GM12878 (cell line): Measurements from ENCODE around the gene GNAL. TPM values are rescaled to one million over a fixed set of nuclear protein-coding genes. Genes with fewer than 3 reads are reported as not detected.

Experiments
- ATAC-seq: fragments of 200-7000 bp; cut with Tn5 transposase; 3 replicates; pipeline ENCODE4 v1.9.1; 2020; ENCODE audit warnings: mild to moderate bottlenecking, moderate library complexity
- BruUV-seq: library from RNA; stranded (reverse); fragments of 400-500 nt; replicated peaks from 2 replicates; lab custom pipeline; 2021; lab: Mats Ljungman, UMichigan
- CTCF ChIA-PET: fragments of 300-600 bp; sonication (Branson Sonifier 250); formaldehyde crosslinking; extraction: SDS; loops from one replicate; lab custom pipeline; 2021; ENCODE audit warnings: inconsistent platforms; lab: Yijun Ruan, JAX
- POLR2A ChIA-PET: fragments of 350-600 bp; formaldehyde crosslinking; extraction: SDS; loops from one replicate; lab custom pipeline; 2021; ENCODE audit warnings: inconsistent platforms; lab: Charles Lee
- RAD21 ChIA-PET: fragments of 300-600 bp; sonication (Branson Sonifier 250); formaldehyde crosslinking; loops from one replicate; lab custom pipeline; 2023; ENCODE audit warnings: antibody characterized with exemption; ENCODE audit not compliant: unreplicated experiment; lab: Charles Lee
- SMC1A ChIA-PET: fragments of 300-600 bp; sonication (Branson Sonifier 250); formaldehyde crosslinking; loops from one replicate; lab custom pipeline; 2023; ENCODE audit not compliant: unreplicated experiment, uncharacterized antibody; lab: Charles Lee
- DNase-seq: peaks from one replicate; pipeline ENCODE4 v3.0.0-alpha.2; 2011; ENCODE audit warnings: low read depth, low spot score
- FAIRE-seq: peaks from 3 replicates; lab custom pipeline; 2011; peaks lifted over from hg19 to GRCh38; lab: Jason Lieb, UNC
- H2AFZ ChIP-seq: 2 replicates; pipeline ENCODE4 v1.6.0; 2011; ENCODE audit warnings: low read depth, low read length, control low read depth; ENCODE audit not compliant: control insufficient read depth
- H3K27ac ChIP-seq: 2 replicates; pipeline ENCODE4 v1.5.1; 2011; ENCODE audit warnings: control low read depth; ENCODE audit not compliant: control insufficient read depth, insufficient read depth
- H3K27me3 ChIP-seq, 2 experiments: replicated peaks in 1 of 2; 2 replicates each; pipeline versions ENCODE4 v1.6.0 to v1.6.1; 2011; ENCODE audit warnings: low read length in 1 of 2; ENCODE audit not compliant: control insufficient read depth in 2 of 2, insufficient read depth in 2 of 2
- H3K36me3 ChIP-seq, 2 experiments: 2 replicates each; pipeline ENCODE4 v1.5.1; 2011; ENCODE audit warnings: low read length in 1 of 2; ENCODE audit not compliant: control insufficient read depth in 2 of 2, insufficient read depth in 2 of 2
- H3K4me1 ChIP-seq: 2 replicates; pipeline ENCODE4 v1.6.1; 2011; ENCODE audit warnings: mild to moderate bottlenecking, low read length, moderate library complexity, mixed read lengths; ENCODE audit not compliant: control insufficient read depth, insufficient read depth
- H3K4me2 ChIP-seq: 2 replicates; pipeline ENCODE4 v1.6.0; 2011; ENCODE audit warnings: control low read depth; ENCODE audit not compliant: control insufficient read depth, insufficient read depth
- H3K4me3 ChIP-seq: fragments of 200-600 bp; sonication (generic); 2 replicates; pipeline ENCODE4 v1.5.1; 2016
- H3K79me2 ChIP-seq: 2 replicates; pipeline ENCODE4 v1.6.0; 2011; ENCODE audit warnings: low read length; ENCODE audit not compliant: control insufficient read depth, insufficient read depth
- H3K9ac ChIP-seq: 2 replicates; pipeline ENCODE4 v1.8.0; 2011; ENCODE audit warnings: low read length, control low read depth, mixed read lengths; ENCODE audit not compliant: control insufficient read depth, insufficient read depth
- H3K9me3 ChIP-seq: replicated peaks from 3 replicates; pipeline ENCODE4 v1.5.1; 2011; ENCODE audit warnings: mild to moderate bottlenecking, low read length; ENCODE audit not compliant: control insufficient read depth, insufficient read depth
- H4K20me1 ChIP-seq: 2 replicates; pipeline ENCODE4 v1.6.0; 2011; ENCODE audit not compliant: control insufficient read depth, insufficient read depth
- ATF7 ChIP-seq: fragments of 450-650 bp; IDR thresholded peaks from 2 replicates; pipeline ENCODE4 v1.6.1; 2016; ENCODE audit warnings: low read depth, mild to moderate bottlenecking
- BMI1 ChIP-seq: fragments of 450-650 bp; IDR thresholded peaks from 2 replicates; pipeline ENCODE4 v1.6.1; 2016; ENCODE audit warnings: mild to moderate bottlenecking, moderate library complexity, borderline replicate concordance
- CREB1 ChIP-seq: IDR thresholded peaks from 2 replicates; pipeline ENCODE4 v1.6.1; 2012; ENCODE audit warnings: low read depth, mild to moderate bottlenecking, inconsistent platforms
- EP300 ChIP-seq, 2 experiments: fragments of 150-350 bp in 1 of 2; IDR thresholded peaks; 2 replicates each; pipeline ENCODE4 v1.6.1; 2011 to 2012; ENCODE audit warnings: low read depth in 2 of 2, low read length in 2 of 2, borderline replicate concordance in 1 of 2, improper control_type of control experiment in 1 of 2, inconsistent platforms in 1 of 2; ENCODE audit not compliant: control insufficient read depth in 1 of 2
- ETV6 ChIP-seq, 2 experiments: fragments of 450-650 bp in 1 of 2; IDR thresholded peaks in 1 of 2; conservative IDR thresholded peaks in 1 of 2; 2 replicates each; pipeline ENCODE4 v1.6.1; 2014; ENCODE audit warnings: antibody characterized with exemption in 1 of 2, borderline replicate concordance in 1 of 2, low read depth in 1 of 2, mild to moderate bottlenecking in 1 of 2, moderate library complexity in 1 of 2
- IKZF2 ChIP-seq, 2 experiments: fragments of 450-650 bp; IDR thresholded peaks; 2 replicates each; pipeline ENCODE4 v1.6.1; 2017; ENCODE audit warnings: mild to moderate bottlenecking in 2 of 2, moderate library complexity in 2 of 2
- JUND ChIP-seq: IDR thresholded peaks from 2 replicates; pipeline ENCODE4 v1.6.1; 2012; ENCODE audit warnings: low read depth, mild to moderate bottlenecking, low read length, improper control_type of control experiment, moderate library complexity
- MTA2 ChIP-seq: fragments of 450-650 bp; IDR thresholded peaks from 2 replicates; pipeline ENCODE4 v1.6.1; 2016; ENCODE audit warnings: low read depth, mild to moderate bottlenecking, moderate library complexity
- MYB ChIP-seq: fragments of 150-350 bp; IDR thresholded peaks from 2 replicates; pipeline ENCODE4 v1.6.1; 2014; ENCODE audit warnings: mild to moderate bottlenecking, low read depth, low read length, borderline replicate concordance
- RBBP5 ChIP-seq: fragments of 200-600 bp; sonication (generic); conservative IDR thresholded peaks from 2 replicates; pipeline ENCODE4 v1.6.1; 2016
- RELB ChIP-seq: fragments of 450-650 bp; IDR thresholded peaks from 2 replicates; pipeline ENCODE4 v1.6.1; 2017; ENCODE audit warnings: low read depth, mild to moderate bottlenecking, moderate library complexity
- SMC3 ChIP-seq: IDR thresholded peaks from 2 replicates; pipeline ENCODE4 v1.6.1; 2011; ENCODE audit warnings: low read length, improper control_type of control experiment, borderline replicate concordance
- SPI1 ChIP-seq: IDR thresholded peaks from 2 replicates; pipeline ENCODE4 v1.6.1; 2011; ENCODE audit warnings: low read depth, mild to moderate bottlenecking, low read length, moderate library complexity, borderline replicate concordance; ENCODE audit not compliant: insufficient read depth
- TCF12 ChIP-seq: IDR thresholded peaks from 2 replicates; pipeline ENCODE4 v1.6.1; 2011; ENCODE audit warnings: low read depth, mild to moderate bottlenecking, low read length
- WGBS: methylation state at CpG from one replicate; pipeline ENCODE4 v1.1.6; 2016; ENCODE audit warnings: low lambda C conversion rate; ENCODE audit not compliant: insufficient replicate concordance, insufficient coverage; ENCODE audit errors: missing lambda C conversion rate; 5-methylcytosine and 5-hydroxymethylcytosine counted together
- in situ Hi-C: fragments of 300-500 bp; cut with MboI; formaldehyde crosslinking; loops from 9 replicates; pipeline ENCODE4 v1.14.3; 2018; ENCODE audit warnings: mixed read lengths
- intact Hi-C: fragments of 100-400 bp; cut with micrococcal nuclease; formaldehyde crosslinking; loops from one replicate; pipeline ENCODE4 v1.14.2; 2022; ENCODE audit not compliant: unreplicated experiment
- polyA plus RNA-seq, 11 experiments: library from polyadenylated mRNA; depleted of rRNA in 4 of 11; unstranded in 6 of 11; stranded (reverse) in 5 of 11; fragments of >200 nt; fragmentation: Nextera tagmentation in 4 of 11; fragmentation: Illumina TruSeq in 1 of 11; extraction: Ambion mirVana in 4 of 11; extraction: Trizol in 1 of 11; gene quantifications; 1 replicate in 1 of 11; 2 replicates in 10 of 11; pipeline versions ENCODE4 v1.2.1 to v1.2.3, GENCODE V29; 2011 to 2016; ENCODE audit warnings: inconsistent platforms in 2 of 11, missing spikeins in 2 of 11, low read depth in 1 of 11
- total RNA-seq, 4 experiments: library from RNA; depleted of rRNA in 3 of 4; stranded (reverse); fragments of >200 nt in 3 of 4; fragmentation: Illumina TruSeq in 1 of 4; extraction: Trizol in 1 of 4; gene quantifications; 2 replicates each; pipeline versions ENCODE4 v1.2.1 to v1.2.3, GENCODE V29; 2013 to 2021
- TF ChIP-seq, protein P1 (sequence below): fragments of 450-650 bp; IDR thresholded peaks from 2 replicates; pipeline ENCODE4 v1.6.1; 2017; ENCODE audit warnings: antibody characterized with exemption, mild to moderate bottlenecking, moderate library complexity

Gene GNAL
- total and polyA plus RNA-seq, 10 of the 15 experiments (the other 5 are each of a cell fraction or from before 2014, with no cell fraction given) = 0.02 to 0.39 (median 0.05) TPM; not detected in 5

- no peak for TF ChIP-seq RELB
These were observed 193.6 kb downstream of the GNAL start (continued) for GRCh38 chr18:11882636-11883035.

- POLR2A ChIA-PET = no interaction called here
- CTCF ChIA-PET = no interaction called here
- H3K27ac ChIP-seq = no peak overlapping the region; the same call in 1 of the 2 replicates
- no peaks in the 10 kb centered on the region for H4K20me1 ChIP-seq
- no peak overlapping the region for H3K4me3 ChIP-seq
- BruUV-seq = no TSS peak
- RAD21 ChIA-PET = no interaction called here
- DNase-seq (peak; percentile 38), ATAC-seq (peak; percentile 97), FAIRE-seq (peak; percentile 71)
- no peaks in the 10 kb centered on the region for H3K79me2 ChIP-seq
- no peak overlapping the region for H3K9ac ChIP-seq
- peaks cover 6 to 9% of the 10 kb centered on the region in 2 experiments; a peak in 2 of 4 replicates for H3K36me3 ChIP-seq
- intact Hi-C loops = no loop called here
- peaks cover 19% of the 10 kb centered on the region for H3K4me1 ChIP-seq
- SMC1A ChIA-PET = interaction anchor here (1.0 kb wide), 1 partner anchor 23 kb away, joined by 4 read pairs; no protein-coding TSS in a partner anchor
- in situ Hi-C loops = no loop called here
- 75% methylated on average over 1 of the region's 1 CpG for WGBS
- no peak overlapping the region for H2AFZ ChIP-seq
- H3K9me3 ChIP-seq = no peaks in the 10 kb centered on the region
- no peaks in the 10 kb centered on the region for H3K27me3 ChIP-seq
- peak overlapping the region; percentile 17; the same call in 1 of the 2 replicates for H3K4me2 ChIP-seq
- TF ChIP-seq IKZF2 (IDR thresholded peaks at IDR 0.05) (peak; percentile 46 to 57; a peak in 2 of 4 replicates), MTA2 (peak; percentile 70), TCF12 (no peak), EP300 (IDR thresholded peaks at IDR 0.05; ENCODE audit: borderline replicate concordance in 1 of 2, control insufficient read depth in 1 of 2, low read depth in 2 of 2, low read length in 2 of 2) (peak in 1 of 2 experiments; percentile 78; a peak in 1 of 4 replicates), CREB1 (0 out of 2 replicates have a peak, but pooled peaks have one; percentile 33), MYB (no peak), SMC3 (no peak), JUND (peak; percentile 40; the same call in 1 of the 2 replicates), SPI1 (peak; percentile 85), ATF7 (peak; percentile 56), RBBP5 (no peak), ETV6 (conservative IDR thresholded peaks at IDR 0.05 in 1 of 2, IDR thresholded peaks at IDR 0.05 in 1 of 2; ENCODE audit: borderline replicate concordance in 1 of 2, low read depth in 1 of 2) (peak in 1 of 2 experiments; percentile 57; a peak in 1 of 4 replicates), BMI1 (peak; percentile 30; the same call in 1 of the 2 replicates)
- TF ChIP-seq, protein P1, sequence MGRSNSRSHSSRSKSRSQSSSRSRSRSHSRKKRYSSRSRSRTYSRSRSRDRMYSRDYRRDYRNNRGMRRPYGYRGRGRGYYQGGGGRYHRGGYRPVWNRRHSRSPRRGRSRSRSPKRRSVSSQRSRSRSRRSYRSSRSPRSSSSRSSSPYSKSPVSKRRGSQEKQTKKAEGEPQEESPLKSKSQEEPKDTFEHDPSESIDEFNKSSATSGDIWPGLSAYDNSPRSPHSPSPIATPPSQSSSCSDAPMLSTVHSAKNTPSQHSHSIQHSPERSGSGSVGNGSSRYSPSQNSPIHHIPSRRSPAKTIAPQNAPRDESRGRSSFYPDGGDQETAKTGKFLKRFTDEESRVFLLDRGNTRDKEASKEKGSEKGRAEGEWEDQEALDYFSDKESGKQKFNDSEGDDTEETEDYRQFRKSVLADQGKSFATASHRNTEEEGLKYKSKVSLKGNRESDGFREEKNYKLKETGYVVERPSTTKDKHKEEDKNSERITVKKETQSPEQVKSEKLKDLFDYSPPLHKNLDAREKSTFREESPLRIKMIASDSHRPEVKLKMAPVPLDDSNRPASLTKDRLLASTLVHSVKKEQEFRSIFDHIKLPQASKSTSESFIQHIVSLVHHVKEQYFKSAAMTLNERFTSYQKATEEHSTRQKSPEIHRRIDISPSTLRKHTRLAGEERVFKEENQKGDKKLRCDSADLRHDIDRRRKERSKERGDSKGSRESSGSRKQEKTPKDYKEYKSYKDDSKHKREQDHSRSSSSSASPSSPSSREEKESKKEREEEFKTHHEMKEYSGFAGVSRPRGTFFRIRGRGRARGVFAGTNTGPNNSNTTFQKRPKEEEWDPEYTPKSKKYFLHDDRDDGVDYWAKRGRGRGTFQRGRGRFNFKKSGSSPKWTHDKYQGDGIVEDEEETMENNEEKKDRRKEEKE = no peak
These were observed 194.1 kb downstream of the GNAL start for GRCh38 chr18:11883153-11883552.
